Stimulated activated CD8-positive, alpha-beta memory T cell treated with anti-CD3 and anti-CD28 coated beads, Interleukin-4, amount 100 ng/mL, for 48 hours (primary cell): ENCODE measurements around the gene LIMK1.
"Not testable (repeated sequence)": the region's sequence is repeated elsewhere in the genome, so short reads cannot be mapped to it uniquely, and the experiment has no call there.

ENCODE experiments used
- DNase-seq: peaks from one replicate; pipeline ENCODE4 v3.0.0-alpha.2; 2020

The LIMK1 gene

DNA sequence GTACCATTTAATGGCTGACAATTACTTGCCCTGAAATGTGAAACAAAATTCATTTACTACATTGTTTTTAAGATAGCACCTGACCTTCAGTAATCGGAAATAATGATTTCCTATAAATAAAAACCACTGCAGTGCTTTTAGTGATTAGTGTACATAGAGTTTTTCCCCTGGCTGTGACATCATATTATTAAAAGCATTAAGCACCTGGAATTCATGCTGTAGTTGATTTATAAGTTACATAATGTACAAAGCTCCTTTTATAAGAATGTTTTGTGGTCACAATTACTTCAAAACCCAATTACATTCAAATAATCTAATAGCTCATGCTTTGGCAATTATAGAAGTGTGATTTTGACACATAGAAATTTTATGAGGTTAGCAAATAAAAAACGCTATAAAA lies 46.3 kb downstream of the LIMK1 start:
- DNase-seq, result no peak

DNA sequence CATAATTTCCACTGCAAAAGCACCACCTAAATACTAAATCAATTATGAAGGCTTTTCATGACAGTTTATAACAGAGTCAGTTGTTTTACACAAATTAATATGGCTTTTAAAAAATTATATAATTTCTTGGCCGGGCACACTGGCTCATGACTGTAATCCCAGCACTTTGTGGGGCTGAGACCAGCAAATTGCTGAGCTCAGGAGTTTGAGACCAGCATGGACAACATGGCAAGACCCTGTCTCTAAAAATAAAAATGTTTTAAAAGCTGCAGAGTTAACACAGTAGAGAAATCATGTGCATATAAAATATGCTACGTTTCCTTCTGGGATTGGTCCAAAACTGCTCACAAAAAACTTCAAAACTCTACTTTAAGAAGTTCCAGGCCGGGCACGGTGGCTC lies 46.9 kb downstream of the LIMK1 start:
- no peak for DNase-seq

DNA sequence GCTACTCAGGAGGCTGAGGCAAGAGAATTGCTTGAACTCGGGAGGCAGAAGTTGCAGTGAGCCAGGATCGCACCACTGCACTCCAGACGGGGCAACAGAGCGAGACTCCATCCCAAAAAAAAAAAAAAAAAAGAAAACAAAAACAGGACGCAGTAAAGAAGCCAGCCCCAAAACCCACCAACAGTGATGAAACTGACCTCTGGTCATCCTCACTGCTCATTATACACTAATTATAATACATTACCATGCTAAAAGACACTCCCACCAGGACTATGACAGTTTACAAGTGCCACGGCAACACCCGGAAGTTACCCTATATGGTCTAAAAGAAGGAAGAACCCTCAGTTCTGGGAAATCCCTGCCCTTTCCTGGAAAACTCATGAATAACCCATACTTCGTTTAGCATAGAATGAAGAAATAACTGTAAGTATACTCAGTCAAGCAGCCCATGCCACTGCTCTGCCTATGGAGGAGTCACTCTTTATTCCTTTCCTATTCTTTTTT lies 50.6 kb downstream of the LIMK1 start:
- DNase-seq, result peak; percentile 24

DNA sequence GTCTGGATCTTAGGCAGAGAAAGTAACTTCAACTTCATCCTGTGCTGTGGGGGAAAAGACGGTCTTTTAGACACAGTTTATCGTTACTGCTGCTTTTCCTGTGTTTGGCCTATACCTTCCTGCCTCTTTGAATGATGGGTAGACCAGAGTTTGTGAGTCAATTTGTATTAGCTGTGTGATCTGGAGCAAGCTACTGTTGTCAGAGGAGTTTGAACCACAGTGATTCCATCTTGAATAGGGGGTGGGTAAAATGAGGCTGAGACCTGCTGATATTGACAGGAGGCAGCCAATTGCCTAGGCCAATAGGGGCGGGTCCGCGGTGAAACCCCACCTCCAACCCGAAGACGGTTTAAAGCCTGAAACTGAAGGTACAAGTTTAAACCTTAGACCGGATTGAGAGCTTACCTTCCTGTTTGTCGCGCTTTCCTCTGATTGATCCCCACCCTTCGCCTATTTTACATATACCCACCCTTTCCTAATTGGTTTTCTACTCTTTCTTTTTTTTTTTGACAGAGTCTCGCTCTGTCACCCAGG lies 54.8 kb downstream of the LIMK1 start:
- peak; percentile 29 for DNase-seq

DNA sequence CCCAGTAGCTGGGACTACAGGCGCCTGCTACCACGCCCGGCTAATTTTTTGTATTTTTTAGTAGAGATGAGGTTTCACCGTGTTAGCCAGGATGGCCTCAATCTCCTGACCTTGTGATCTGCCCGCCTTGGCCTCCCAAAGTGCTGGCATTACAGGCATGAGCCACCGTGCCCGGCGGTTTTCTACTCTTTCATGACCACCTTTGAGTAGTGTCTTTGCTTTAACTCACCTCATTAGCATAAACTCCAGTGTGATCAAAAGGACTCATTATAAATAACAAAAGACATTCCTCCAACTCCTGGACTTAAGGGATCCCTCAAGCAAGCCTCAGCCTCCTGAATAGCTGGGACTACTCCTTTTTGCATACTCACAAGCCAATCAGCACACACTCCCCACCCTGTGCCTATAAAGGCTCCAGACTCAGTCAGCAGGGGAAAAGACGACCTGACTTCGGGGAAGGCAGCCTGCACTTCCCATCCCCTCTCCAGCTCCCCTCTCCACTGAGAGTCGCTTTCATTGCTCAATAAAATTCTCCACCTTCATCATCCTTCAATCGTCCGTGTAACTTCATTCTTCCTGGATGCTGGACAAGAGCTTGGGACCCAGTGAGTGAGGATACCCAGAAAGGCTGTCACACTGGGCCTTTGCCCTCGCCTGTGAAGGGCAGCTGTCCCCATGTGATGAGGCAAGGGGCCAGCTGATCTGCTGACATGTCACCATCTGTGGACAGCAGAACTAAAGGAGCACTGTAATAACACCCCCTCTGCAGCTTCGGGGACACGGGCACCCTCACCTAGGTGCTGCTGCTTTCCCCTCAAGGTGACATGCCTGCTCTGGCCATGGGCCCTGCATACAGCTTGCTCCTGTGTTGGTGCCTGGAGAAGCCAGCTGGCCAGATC lies 55.6 kb downstream of the LIMK1 start:
- no peak for DNase-seq

DNA sequence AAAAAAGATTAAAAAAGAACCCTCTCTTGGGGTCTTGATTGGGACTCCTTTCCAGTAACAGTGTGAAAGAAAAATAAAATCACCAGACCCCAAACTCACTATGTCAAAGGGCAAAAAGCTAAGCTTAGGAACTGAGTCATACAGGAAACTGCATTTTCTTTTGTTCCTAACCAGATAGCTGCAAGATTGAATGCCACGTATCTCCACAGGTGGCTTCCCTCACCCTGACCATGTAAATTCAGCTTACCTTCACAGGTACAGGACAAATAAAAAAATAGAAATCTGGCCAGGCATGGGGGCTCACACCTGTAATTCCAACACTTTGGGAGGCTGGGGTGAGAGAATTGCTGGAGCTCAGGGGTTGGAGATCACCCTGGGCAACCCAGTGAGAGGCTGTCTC lies 58.1 kb downstream of the LIMK1 start:
- DNase-seq, result no peak

DNA sequence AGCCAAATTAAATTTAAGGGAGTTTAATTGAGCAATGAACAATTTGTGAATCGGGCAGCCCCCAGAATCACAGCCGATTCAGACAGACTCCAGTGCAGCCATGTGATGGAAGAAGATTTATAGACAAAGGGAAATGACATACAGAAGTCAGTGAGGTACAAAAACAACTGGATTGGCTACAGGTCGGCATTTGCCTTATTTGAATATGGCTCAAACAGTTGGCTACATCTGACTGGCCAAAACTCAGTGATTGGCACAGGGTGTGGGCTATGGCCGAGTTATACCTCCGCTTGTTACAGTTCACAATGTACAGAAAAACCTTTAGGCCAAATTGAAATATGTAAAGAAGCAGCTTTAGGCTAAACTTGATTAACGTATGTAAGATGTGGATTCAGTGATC lies 59.8 kb downstream of the LIMK1 start:
- no peak for DNase-seq

DNA sequence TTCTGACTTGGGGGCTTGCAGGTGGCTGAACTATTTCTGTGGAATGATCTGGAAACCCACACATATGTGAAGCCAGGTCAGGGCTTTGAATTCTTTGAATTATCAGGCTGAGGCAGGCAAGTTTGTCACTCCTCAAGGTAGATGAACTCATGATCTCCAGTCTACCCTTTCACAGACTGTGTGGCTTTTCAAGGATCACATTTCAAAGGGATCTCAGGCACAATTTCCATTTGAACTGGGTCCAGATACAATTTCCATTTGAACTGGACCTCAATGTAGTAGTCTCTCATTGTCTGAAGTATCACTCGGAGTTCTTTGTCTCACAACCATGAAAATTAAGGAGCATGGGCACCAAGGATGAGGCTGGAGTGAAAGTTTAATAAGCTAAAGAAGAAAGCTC lies 64.9 kb downstream of the LIMK1 start:
- DNase-seq, result no peak

DNA sequence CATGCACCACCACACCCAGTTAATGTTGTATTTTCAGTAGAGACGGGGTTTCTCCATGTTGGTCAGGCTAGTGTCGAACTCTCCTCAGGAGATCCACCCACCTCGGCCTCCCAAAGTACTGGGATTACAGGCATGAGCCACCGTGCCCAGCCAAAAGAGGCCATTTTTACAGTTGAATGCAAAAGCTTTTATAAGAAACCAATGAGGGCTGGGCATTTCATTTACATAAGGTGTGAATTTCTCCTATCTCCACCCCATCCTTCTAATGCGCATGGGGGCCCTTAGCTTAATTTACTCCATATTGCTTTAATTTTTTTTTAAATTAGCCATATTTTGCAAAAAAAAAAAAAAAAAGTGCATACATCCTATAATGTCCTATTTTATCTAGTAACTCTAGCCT lies 65.5 kb downstream of the LIMK1 start:
- DNase-seq, result no peak

DNA sequence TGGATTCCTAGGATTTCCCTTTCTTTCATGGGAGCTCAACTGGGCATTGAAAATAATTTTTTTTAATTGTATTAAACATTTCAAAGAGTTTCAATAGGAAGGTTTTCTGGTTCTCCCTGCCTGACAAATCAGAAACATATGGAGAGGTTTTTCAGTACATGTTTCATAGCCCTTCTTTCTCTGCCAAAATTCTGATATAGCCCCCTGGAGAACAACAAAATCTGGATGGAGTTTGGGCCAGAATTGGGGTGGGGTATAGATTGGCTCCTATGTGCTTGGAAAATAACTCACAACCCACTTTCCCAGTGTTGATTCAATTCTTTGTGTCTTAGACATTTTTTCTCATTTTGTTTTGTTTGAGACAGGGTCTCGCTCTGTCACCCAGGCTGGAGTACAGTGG lies 66.0 kb downstream of the LIMK1 start:
- DNase-seq, result no peak

DNA sequence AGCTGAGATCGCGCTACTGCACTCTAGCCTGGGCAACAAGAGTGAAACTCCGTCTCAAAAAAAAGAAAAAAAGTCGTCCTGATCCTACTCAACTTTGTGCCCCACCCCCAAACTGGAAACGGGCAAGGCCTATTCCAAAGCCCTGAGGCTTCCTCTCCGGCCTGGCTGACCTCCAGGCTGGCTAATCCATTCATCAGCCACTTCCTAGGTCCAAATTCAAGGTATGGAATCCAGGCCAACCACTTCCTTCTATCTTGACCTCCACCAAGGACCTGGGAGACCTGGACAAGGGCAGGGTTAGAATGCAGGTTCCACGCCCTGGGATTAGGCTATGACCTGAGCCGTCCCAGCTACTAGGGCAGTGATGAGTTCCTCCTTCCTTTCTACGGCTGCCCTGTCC lies 70.1 kb downstream of the LIMK1 start:
- DNase-seq, result no peak

DNA sequence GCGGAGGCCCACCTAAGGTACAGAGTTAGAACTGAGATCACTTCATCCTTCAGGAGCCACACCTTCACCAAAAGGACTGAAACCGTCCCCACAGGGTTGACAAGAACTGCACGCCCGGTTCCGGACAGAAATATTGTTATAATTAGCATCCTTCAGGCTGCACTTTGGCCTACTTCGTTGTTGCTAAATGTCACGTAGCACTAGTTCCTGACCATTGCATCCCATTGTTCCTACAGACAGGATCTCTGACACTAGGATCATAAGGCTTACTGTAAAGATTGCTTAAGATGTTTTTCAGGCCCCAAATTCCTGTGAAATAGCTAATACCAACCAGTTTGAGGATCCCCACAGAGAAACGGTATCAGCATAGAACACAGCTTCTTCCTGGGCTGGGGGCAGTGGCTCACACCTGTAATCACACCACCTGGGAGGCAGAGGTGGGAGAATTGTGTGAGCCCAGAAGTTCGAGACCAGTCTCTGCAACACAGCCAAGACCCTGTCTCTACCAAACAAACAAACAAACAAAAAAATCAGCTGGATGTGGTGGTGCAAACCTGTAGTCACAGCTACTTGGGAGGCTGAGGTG lies 72.3 kb downstream of the LIMK1 start:
- no peak for DNase-seq

DNA sequence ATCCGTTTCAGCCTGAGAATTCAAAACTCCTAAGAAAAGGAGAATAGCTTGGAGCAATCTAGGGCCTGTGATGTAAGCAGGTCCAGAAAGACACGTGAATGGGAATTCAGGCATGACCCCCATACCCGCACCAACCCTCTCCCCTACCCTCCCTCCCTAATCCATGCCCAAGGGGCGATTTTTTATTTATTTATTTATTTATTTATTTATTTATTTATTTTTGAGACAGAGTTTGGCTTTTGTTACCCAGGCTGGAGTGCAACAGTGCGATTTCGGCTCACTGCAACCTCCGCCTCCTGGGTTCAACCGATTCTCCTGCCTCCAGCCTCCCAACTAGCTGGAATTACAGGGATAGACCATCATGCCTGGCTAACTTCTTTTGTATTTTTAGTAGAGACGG lies 74.0 kb downstream of the LIMK1 start:
- no peak for DNase-seq

DNA sequence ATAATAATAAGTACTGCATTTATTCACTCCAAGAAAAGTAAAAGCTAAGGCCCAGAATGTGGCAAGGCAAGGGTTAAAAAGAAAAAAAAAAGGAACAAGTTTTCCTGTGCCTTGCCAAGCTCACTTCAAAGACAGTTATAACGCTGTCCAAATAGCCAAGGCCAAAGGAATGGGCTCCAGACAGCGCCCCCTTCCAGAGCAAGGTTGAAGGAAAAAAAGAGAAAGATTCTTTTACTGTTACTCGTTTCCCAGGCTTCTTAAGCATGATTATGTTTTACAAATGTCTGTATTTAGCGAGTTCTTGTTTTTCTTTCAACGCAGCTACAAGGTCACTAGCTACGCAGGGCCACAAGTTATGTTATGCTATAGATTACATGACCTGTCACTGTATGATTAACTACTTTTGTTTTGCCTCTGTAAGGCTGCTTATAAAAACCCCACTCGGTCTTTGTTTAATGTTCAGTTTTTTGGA lies 81.4 kb downstream of the LIMK1 start:
- DNase-seq, result no peak

DNA sequence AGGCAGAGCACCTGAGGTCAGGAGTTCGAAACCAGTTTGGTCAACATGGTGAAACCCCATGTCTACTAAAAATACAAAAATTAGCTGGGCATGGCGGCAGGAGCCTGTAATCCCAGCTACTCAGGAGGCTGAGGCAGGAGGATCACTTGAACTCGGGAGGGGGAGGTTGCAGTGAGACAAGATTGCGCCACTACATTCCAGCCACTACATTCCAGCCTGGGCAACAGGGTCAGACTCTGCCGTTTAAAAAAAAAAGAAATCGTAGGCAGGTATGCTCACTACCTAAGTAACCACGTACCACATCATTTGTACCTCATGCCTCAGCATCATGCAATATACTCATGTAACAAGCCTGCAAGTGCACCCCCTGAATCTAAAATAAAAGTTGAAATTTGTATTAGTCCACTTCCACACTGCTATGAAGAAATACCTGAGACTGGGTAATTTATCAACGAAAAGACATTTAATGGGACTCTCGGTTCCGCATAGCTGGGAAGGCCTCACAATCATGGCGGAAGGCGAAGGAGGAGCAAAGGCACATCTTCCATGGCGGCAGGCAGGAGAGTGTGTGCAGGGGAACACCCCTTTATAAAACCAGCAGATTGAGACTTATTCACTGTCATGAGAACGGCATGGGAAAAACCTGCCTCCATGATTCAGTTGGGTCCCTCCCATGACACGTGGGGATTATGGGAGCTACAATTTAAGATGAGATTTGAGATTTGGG lies 82.4 kb downstream of the LIMK1 start:
- no peak for DNase-seq

DNA sequence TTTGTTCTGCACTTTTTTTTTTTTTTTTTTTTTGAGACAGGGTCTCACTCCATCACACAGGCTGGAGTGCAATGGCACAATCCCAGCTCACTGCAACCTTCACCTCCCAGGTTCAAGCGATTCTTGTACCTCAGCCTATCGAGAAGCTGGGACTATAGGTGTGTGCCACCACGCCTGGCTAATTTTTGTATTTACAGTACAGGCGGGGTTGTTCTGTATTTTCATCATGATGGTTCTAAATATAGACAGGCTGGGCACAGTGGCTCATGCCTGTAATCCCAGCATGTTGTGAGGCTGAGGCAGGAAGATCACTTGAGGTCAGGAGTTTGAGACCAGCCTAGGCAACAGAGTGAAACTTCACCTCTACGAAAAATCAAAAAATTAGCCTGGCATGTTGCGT lies 83.7 kb downstream of the LIMK1 start:
- not testable (repeated sequence) for DNase-seq
